SK-N-SH (cell line): ENCODE results near the gene DPF3. TPM values are rescaled to one million over a fixed set of nuclear protein-coding genes. Genes with fewer than 3 reads are reported as not detected.

Source experiments
- CTCF ChIA-PET: fragments of 300-600, 350-600 bp; formaldehyde crosslinking; extraction: SDS; loops from one replicate; lab custom pipeline; 2021; lab: Yijun Ruan, JAX
- POLR2A ChIA-PET: fragments of 350-600 bp; sonication (Branson Sonifier 250); formaldehyde crosslinking; extraction: SDS; loops from one replicate; lab custom pipeline; 2020; ENCODE audit warnings: antibody characterized with exemption, inconsistent platforms; lab: Yijun Ruan, JAX
- DNase-seq: peaks from one replicate; pipeline ENCODE4 v3.0.0; 2012
- H2AFZ ChIP-seq: fragments of 200-600 bp; sonication (generic); 2 replicates; pipeline ENCODE4 v1.8.1; 2016; ENCODE audit warnings: antibody characterized with exemption, mild to moderate bottlenecking, low read depth
- H3F3A ChIP-seq: fragments of 200-600 bp; sonication (generic); replicated peaks from 2 replicates; pipeline ENCODE3; 2016; ENCODE audit warnings: antibody characterized with exemption, mild to moderate bottlenecking; ENCODE audit not compliant: insufficient read depth
- H3K27ac ChIP-seq, 2 experiments: fragments of 200-500 bp in 1 of 2; fragments of 200-600 bp in 1 of 2; sonication (Bioruptor generic) in 1 of 2; sonication (generic), shearing (Covaris generic) in 1 of 2; 2 replicates each; pipeline versions ENCODE4 v1.5.1 to v1.6.1; 2014 to 2016; ENCODE audit warnings: low read depth in 2 of 2, inconsistent platforms in 1 of 2, low read length in 1 of 2, mild to moderate bottlenecking in 1 of 2, mixed read lengths in 1 of 2
- H3K27me3 ChIP-seq: fragments of 200-600 bp; sonication (generic), shearing (Covaris generic); 2 replicates; pipeline ENCODE4 v1.6.1; 2016; ENCODE audit warnings: mixed run types; ENCODE audit not compliant: insufficient read depth
- H3K36me3 ChIP-seq, 2 experiments: fragments of 200-500 bp in 1 of 2; fragments of 200-600 bp in 1 of 2; sonication (Bioruptor generic) in 1 of 2; sonication (generic) in 1 of 2; replicated peaks in 1 of 2; 2 replicates each; pipeline versions ENCODE3 to v1.5.1; 2014 to 2016; ENCODE audit warnings: low read length in 1 of 2, mild to moderate bottlenecking in 1 of 2; ENCODE audit not compliant: insufficient read depth in 2 of 2, control insufficient read depth in 1 of 2
- H3K4me1 ChIP-seq, 2 experiments: fragments of 200-500 bp in 1 of 2; fragments of 200-600 bp in 1 of 2; sonication (Bioruptor generic) in 1 of 2; sonication (generic), shearing (Covaris generic) in 1 of 2; 2 replicates each; pipeline versions ENCODE4 v1.5.1 to v1.6.1; 2014 to 2016; ENCODE audit warnings: low read depth in 1 of 2, low read length in 1 of 2, mixed run types in 1 of 2; ENCODE audit not compliant: insufficient read depth in 2 of 2, control insufficient read depth in 1 of 2
- H3K4me2 ChIP-seq: fragments of 200-600 bp; sonication (generic), shearing (Covaris generic); 2 replicates; pipeline ENCODE4 v1.6.1; 2017; ENCODE audit warnings: mixed run types
- H3K4me3 ChIP-seq, 2 experiments: fragments of 200-500 bp in 1 of 2; fragments of 200-600 bp in 1 of 2; sonication (Bioruptor generic) in 1 of 2; sonication (generic), shearing (Covaris generic) in 1 of 2; 2 replicates each; pipeline versions ENCODE4 v1.5.1 to v1.8.1; 2014 to 2016; ENCODE audit warnings: low read depth in 2 of 2, inconsistent platforms in 1 of 2, low read length in 1 of 2, mild to moderate bottlenecking in 1 of 2, mixed read lengths in 1 of 2, moderate library complexity in 1 of 2
- H3K79me2 ChIP-seq: fragments of 200-600 bp; sonication (generic); 2 replicates; pipeline ENCODE4 v1.8.1; 2017; ENCODE audit warnings: mild to moderate bottlenecking; ENCODE audit not compliant: insufficient read depth
- H3K9ac ChIP-seq: fragments of 200-600 bp; sonication (generic); 2 replicates; pipeline ENCODE4 v1.6.1; 2017; ENCODE audit warnings: mixed run types
- H3K9me2 ChIP-seq: fragments of 200-600 bp; sonication (generic); 2 replicates; pipeline ENCODE4 v1.6.1; 2017; ENCODE audit warnings: mixed run types
- H3K9me3 ChIP-seq: fragments of 200-600 bp; sonication (generic); 2 replicates; pipeline ENCODE4 v1.6.1; 2017; ENCODE audit warnings: mixed run types, mild to moderate bottlenecking, moderate library complexity
- H4K20me1 ChIP-seq: fragments of 200-600 bp; sonication (generic); 2 replicates; pipeline ENCODE4 v1.6.1; 2017; ENCODE audit warnings: mild to moderate bottlenecking, mixed run types; ENCODE audit not compliant: insufficient read depth
- CHD2 ChIP-seq: fragments of 150-350 bp; IDR thresholded peaks from 2 replicates; pipeline ENCODE4 v1.6.1; 2018; ENCODE audit warnings: low read length; ENCODE audit not compliant: partially characterized antibody
- CTCF ChIP-seq: fragments of 200-600 bp; sonication (generic); IDR thresholded peaks from 2 replicates; pipeline ENCODE4 v1.6.1; 2017; ENCODE audit warnings: antibody characterized with exemption, mild to moderate bottlenecking, moderate library complexity
- EP300 ChIP-seq, 2 experiments: IDR thresholded peaks; 2 replicates each; pipeline versions ENCODE4 v1.4.0 to v1.6.1; 2012; ENCODE audit warnings: borderline replicate concordance in 1 of 2, low read depth in 1 of 2, low read length in 1 of 2
- FOSL2 ChIP-seq: IDR thresholded peaks from 2 replicates; pipeline ENCODE4 v1.4.0; 2012; ENCODE audit warnings: low read depth, mild to moderate bottlenecking, moderate library complexity, borderline replicate concordance
- FOXJ3 ChIP-seq: sonication (generic); formaldehyde crosslinking; IDR thresholded peaks from 2 replicates; pipeline ENCODE4 v1.5.1; 2020; ENCODE audit warnings: mild to moderate bottlenecking, missing genetic modification reagents
- GABPA ChIP-seq: IDR thresholded peaks from 2 replicates; pipeline ENCODE4 v1.4.0; 2012; ENCODE audit warnings: low read depth, mild to moderate bottlenecking
- GATA2 ChIP-seq: sonication (generic); formaldehyde crosslinking; IDR thresholded peaks from 2 replicates; pipeline ENCODE4 v1.5.0; 2020; ENCODE audit warnings: mild to moderate bottlenecking, missing genetic modification reagents
- IRF3 ChIP-seq: fragments of 150-350 bp; IDR thresholded peaks from 2 replicates; pipeline ENCODE4 v1.6.1; 2016; ENCODE audit warnings: mild to moderate bottlenecking, low read depth, low read length
- JUND ChIP-seq: IDR thresholded peaks from 2 replicates; pipeline ENCODE4 v1.4.0; 2012
- MAX ChIP-seq: IDR thresholded peaks from 2 replicates; pipeline ENCODE4 v1.4.0; 2012; ENCODE audit warnings: low read depth
- MEF2A ChIP-seq: IDR thresholded peaks from 2 replicates; pipeline ENCODE4 v1.4.0; 2012; ENCODE audit warnings: low read depth, borderline replicate concordance
- MXI1 ChIP-seq: IDR thresholded peaks from 2 replicates; pipeline ENCODE4 v1.6.1; 2012; ENCODE audit warnings: mild to moderate bottlenecking, low read depth, low read length, improper control_type of control experiment
- NRF1 ChIP-seq: IDR thresholded peaks from 2 replicates; pipeline ENCODE4 v1.6.1; 2012; ENCODE audit warnings: low read depth, mild to moderate bottlenecking, low read length
- RCOR1 ChIP-seq: fragments of 150-350 bp; IDR thresholded peaks from 2 replicates; pipeline ENCODE4 v1.6.1; 2017; ENCODE audit warnings: antibody characterized with exemption, low read length
- RFX5 ChIP-seq: IDR thresholded peaks from 2 replicates; pipeline ENCODE4 v1.6.1; 2012; ENCODE audit warnings: mild to moderate bottlenecking, improper control_type of control experiment, low read length
- RXRA ChIP-seq: IDR thresholded peaks from 2 replicates; pipeline ENCODE4 v1.4.0; 2012; ENCODE audit warnings: low read depth, mild to moderate bottlenecking, borderline replicate concordance
- SIN3A ChIP-seq: IDR thresholded peaks from 2 replicates; pipeline ENCODE4 v1.6.1; 2012; ENCODE audit warnings: low read depth, mild to moderate bottlenecking, low read length, moderate library complexity, borderline replicate concordance
- TAF1 ChIP-seq: IDR thresholded peaks from 2 replicates; pipeline ENCODE4 v1.6.1; 2012; ENCODE audit warnings: low read depth, mild to moderate bottlenecking, low read length, moderate library complexity, borderline replicate concordance
- TCF12 ChIP-seq: IDR thresholded peaks from 2 replicates; pipeline ENCODE4 v1.4.0; 2012
- TEAD4 ChIP-seq: IDR thresholded peaks from 2 replicates; pipeline ENCODE4 v1.4.0; 2012; ENCODE audit warnings: mild to moderate bottlenecking, borderline replicate concordance; ENCODE audit not compliant: insufficient read depth
- YY1 ChIP-seq: IDR thresholded peaks from 2 replicates; pipeline ENCODE4 v1.4.0; 2012; ENCODE audit warnings: low read depth, mild to moderate bottlenecking
- WGBS: methylation state at CpG from one replicate; pipeline ENCODE4 v1.1.6; 2017; ENCODE audit warnings: low lambda C conversion rate; 5-methylcytosine and 5-hydroxymethylcytosine counted together
- polyA plus RNA-seq, 3 experiments: library from polyadenylated mRNA; depleted of rRNA; stranded (reverse); fragments of >200 nt; gene quantifications; 2 replicates each; pipeline ENCODE4 v1.2.3, GENCODE V29; 2012
- TF ChIP-seq, protein P1 (sequence below): IDR thresholded peaks from 2 replicates; pipeline ENCODE4 v1.6.1; 2012; ENCODE audit warnings: mild to moderate bottlenecking, low read depth, low read length, moderate library complexity
- TF ChIP-seq, protein P2 (sequence below): IDR thresholded peaks from 2 replicates; pipeline ENCODE4; 2012

Gene DPF3
- polyA plus RNA-seq, 1 of the 3 experiments (the other 2 are of a cell fraction): 2.8 TPM

- peak; percentile 53 for TF ChIP-seq TCF12
- no peak for TF ChIP-seq RXRA
- no peak for TF ChIP-seq FOSL2
- TF ChIP-seq MXI1: 0 out of 2 replicates have a peak, but pooled peaks have one; percentile 56
- no peak for TF ChIP-seq RFX5
- TF ChIP-seq RCOR1: peak; percentile 79; the same call in 1 of the 2 replicates
- TF ChIP-seq CHD2: peak; percentile 80
- TF ChIP-seq, protein P1, sequence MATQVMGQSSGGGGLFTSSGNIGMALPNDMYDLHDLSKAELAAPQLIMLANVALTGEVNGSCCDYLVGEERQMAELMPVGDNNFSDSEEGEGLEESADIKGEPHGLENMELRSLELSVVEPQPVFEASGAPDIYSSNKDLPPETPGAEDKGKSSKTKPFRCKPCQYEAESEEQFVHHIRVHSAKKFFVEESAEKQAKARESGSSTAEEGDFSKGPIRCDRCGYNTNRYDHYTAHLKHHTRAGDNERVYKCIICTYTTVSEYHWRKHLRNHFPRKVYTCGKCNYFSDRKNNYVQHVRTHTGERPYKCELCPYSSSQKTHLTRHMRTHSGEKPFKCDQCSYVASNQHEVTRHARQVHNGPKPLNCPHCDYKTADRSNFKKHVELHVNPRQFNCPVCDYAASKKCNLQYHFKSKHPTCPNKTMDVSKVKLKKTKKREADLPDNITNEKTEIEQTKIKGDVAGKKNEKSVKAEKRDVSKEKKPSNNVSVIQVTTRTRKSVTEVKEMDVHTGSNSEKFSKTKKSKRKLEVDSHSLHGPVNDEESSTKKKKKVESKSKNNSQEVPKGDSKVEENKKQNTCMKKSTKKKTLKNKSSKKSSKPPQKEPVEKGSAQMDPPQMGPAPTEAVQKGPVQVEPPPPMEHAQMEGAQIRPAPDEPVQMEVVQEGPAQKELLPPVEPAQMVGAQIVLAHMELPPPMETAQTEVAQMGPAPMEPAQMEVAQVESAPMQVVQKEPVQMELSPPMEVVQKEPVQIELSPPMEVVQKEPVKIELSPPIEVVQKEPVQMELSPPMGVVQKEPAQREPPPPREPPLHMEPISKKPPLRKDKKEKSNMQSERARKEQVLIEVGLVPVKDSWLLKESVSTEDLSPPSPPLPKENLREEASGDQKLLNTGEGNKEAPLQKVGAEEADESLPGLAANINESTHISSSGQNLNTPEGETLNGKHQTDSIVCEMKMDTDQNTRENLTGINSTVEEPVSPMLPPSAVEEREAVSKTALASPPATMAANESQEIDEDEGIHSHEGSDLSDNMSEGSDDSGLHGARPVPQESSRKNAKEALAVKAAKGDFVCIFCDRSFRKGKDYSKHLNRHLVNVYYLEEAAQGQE: no peak
- TF ChIP-seq GATA2 (CRISPR knock-in tag): peak; percentile 93
- no peak for TF ChIP-seq NRF1
Measured at GRCh38 chr14:72737560-72737943, 156.3 kb downstream of the DPF3 start (continued).

DNA sequence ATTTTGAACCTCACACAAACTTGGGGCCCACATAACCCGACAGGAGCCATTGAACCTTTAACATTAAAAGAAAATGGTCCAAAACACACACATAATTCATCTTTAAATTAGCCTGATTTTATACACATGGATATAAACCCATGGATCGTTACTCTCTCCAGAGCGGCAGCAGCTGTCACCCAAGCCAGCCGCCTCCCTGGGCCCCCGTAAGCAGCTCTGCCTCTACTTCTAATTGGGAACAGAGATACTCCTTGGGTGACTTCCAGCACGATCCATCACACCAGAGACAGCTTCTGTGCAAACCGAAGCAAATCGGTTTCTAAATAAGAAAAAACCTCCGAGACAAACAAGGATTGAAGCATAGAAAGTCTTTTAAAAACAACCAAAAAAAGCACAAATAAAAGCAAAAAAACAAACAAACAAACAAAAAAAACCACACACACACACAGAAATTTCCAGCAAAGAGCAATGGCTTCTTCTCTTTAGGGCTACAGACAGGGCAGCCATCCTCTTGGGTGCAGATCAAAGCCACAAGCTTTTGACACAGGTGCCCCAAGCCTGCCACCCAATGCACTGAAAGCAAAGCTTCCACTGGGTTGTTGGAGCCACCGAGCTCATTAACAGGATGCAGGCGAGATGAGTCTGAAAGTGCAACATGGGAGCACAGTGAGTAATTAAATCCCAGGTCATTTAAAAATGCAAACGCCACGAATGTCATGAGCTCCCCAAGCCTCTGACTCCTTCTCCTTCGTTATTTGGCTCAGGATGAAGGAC, 156.9 kb downstream of the DPF3 start:
- Histone ChIP-seq H4K20me1 (no peaks in the 10 kb centered on the region), H3K9me2 (no peaks in the 10 kb centered on the region), H3K9ac (no peak overlapping the region), H3K27ac (peak overlapping the region in 1 of 2 experiments; percentile 89; a peak in 2 of 4 replicates), H3K4me1 (peaks cover 23 to 60% of the 10 kb centered on the region in 2 experiments; a peak in 3 of 4 replicates), H3K36me3 (no peaks in the 10 kb centered on the region), H3K9me3 (no peaks in the 10 kb centered on the region), H3F3A (no peaks in the 10 kb centered on the region), H3K27me3 (no peaks in the 10 kb centered on the region), H3K4me2 (no peak overlapping the region; the same call in 1 of the 2 replicates), H2AFZ (no peak overlapping the region), H3K79me2 (no peaks in the 10 kb centered on the region), H3K4me3 (no peak overlapping the region; a peak in 1 of 4 replicates)
- WGBS: 21% methylated on average over 13 of the region's 14 CpGs
- ChIA-PET CTCF (interaction anchor here (0.7 to 5.0 kb wide), 14 partner anchors 50 to 221 kb away, joined by 3 to 42 read pairs (median 4); partner anchors contain the start of gene DPF3), POLR2A (interaction anchor here (1.3 kb wide), 1 partner anchor 157 kb away, joined by 5 read pairs; the partner anchor contains the start of gene DPF3)
- peak; percentile 68 for DNase-seq
- TF ChIP-seq CHD2 (no peak), GABPA (no peak), CTCF (no peak), EP300 (IDR thresholded peaks at IDR 0.05; ENCODE audit: borderline replicate concordance in 1 of 2, low read depth in 1 of 2, low read length in 1 of 2) (peak; percentile 35 to 83; a peak in 3 of 4 replicates), YY1 (no peak), NRF1 (no peak), RXRA (no peak), MXI1 (peak; percentile 28), MAX (no peak), SIN3A (no peak), IRF3 (no peak), FOXJ3 (CRISPR knock-in tag) (no peak), JUND (no peak), MEF2A (no peak), TAF1 (no peak), TEAD4 (no peak)
- TF ChIP-seq, protein P2, sequence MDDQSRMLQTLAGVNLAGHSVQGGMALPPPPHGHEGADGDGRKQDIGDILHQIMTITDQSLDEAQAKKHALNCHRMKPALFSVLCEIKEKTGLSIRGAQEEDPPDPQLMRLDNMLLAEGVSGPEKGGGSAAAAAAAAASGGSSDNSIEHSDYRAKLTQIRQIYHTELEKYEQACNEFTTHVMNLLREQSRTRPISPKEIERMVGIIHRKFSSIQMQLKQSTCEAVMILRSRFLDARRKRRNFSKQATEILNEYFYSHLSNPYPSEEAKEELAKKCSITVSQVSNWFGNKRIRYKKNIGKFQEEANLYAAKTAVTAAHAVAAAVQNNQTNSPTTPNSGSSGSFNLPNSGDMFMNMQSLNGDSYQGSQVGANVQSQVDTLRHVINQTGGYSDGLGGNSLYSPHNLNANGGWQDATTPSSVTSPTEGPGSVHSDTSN: peak; percentile 71
